Mucosa of rectum (tissue), 2 donors: ENCODE data around the gene TICRR.

Source experiments
- H3K27ac ChIP-seq, 2 donors: one replicate each; pipeline ENCODE4 v1.7.0; 2013; ENCODE audit warnings: inconsistent platforms in 2 of 2, low read depth in 2 of 2, low read length in 2 of 2
- H3K27me3 ChIP-seq, 2 donors: one replicate each; pipeline ENCODE4 v1.7.0; 2013; ENCODE audit warnings: low read length in 2 of 2; ENCODE audit not compliant: control insufficient read depth in 2 of 2, insufficient read depth in 2 of 2
- H3K36me3 ChIP-seq, 2 donors: one replicate each; pipeline ENCODE4 v1.7.0; 2013; ENCODE audit warnings: low read length in 2 of 2; ENCODE audit not compliant: control insufficient read depth in 2 of 2, insufficient read depth in 2 of 2
- H3K4me1 ChIP-seq, 2 donors: one replicate each; pipeline ENCODE4 v1.7.0; 2013; ENCODE audit warnings: low read length in 2 of 2, mild to moderate bottlenecking in 1 of 2; ENCODE audit not compliant: control insufficient read depth in 2 of 2, insufficient read depth in 2 of 2
- H3K4me3 ChIP-seq, 2 donors: one replicate each; pipeline ENCODE4 v1.7.0; 2013; ENCODE audit warnings: low read length in 2 of 2
- H3K9ac ChIP-seq, 2 donors: one replicate each; pipeline ENCODE4 v1.7.0; 2013; ENCODE audit warnings: low read length in 2 of 2, low read depth in 1 of 2, mild to moderate bottlenecking in 1 of 2
- H3K9me3 ChIP-seq, 2 donors: one replicate each; pipeline ENCODE4 v1.7.0; 2013; ENCODE audit warnings: low read length in 2 of 2; ENCODE audit not compliant: control insufficient read depth in 2 of 2
- donor health status: healthy.
- donor health status: Normal muscosa, but diverticular disease.

Gene TICRR

DNA sequence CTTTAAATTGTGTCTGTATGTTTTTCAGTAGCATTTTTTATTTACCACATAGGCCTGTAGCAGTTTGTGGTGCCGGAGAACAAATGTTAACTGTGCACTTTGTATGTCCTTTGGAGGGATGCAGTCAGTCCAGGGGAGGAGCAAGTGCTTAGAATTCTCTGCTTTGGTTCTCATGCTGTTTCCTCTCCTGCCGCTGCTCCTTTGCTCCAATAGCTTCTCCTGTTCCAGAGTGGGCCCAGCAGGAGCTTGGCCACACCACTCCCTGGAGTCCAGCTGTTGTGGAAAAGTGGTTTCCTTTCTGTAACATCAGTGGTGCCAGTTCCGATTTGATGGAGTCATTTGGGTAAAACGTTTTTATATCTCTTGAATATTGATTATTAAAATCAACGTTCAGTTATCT lies 16.6 kb downstream of the TICRR start:
- Histone ChIP-seq H3K9ac (no peak overlapping the region), H3K27ac (no peak overlapping the region), H3K36me3 (no peaks in the 10 kb centered on the region), H3K4me1 (peaks cover 0 to 3% of the 10 kb centered on the region in 2 donors), H3K4me3 (no peak overlapping the region), H3K27me3 (no peaks in the 10 kb centered on the region), H3K9me3 (no peaks in the 10 kb centered on the region)

GRCh38 chr15:89593018-89593417 lies 17.7 kb downstream of the TICRR start:
- no peaks in the 10 kb centered on the region for H3K36me3 ChIP-seq
- H3K4me3 ChIP-seq, result no peak overlapping the region
- no peak overlapping the region for H3K9ac ChIP-seq
- no peaks in the 10 kb centered on the region for H3K9me3 ChIP-seq
- H3K27ac ChIP-seq, result no peak overlapping the region
- H3K27me3 ChIP-seq, result no peaks in the 10 kb centered on the region
- H3K4me1 ChIP-seq, result peaks cover 0 to 3% of the 10 kb centered on the region in 2 donors

DNA sequence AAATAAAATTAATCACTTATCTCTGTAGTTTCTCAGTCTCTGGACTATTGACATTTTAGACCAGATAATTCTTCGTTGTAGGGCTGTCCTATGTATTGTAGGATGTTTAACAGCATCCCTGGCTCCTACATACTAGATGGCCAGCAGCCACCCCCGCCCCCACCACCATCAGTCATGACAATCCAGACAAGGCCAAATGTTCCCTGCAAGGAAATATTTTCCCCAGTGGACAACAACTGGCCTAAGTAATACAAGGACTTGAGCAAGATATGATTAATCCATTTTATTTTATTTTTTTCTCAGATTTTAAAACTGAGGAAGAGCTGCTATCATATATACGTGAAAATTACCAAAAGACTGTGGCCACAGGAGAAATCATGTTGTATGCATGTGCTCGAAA lies 23.8 kb downstream of the TICRR start:
- Histone ChIP-seq H3K4me3 (no peak overlapping the region), H3K27ac (no peak overlapping the region), H3K4me1 (peaks cover 0 to 3% of the 10 kb centered on the region in 2 donors), H3K9ac (no peak overlapping the region), H3K27me3 (no peaks in the 10 kb centered on the region), H3K9me3 (no peaks in the 10 kb centered on the region), H3K36me3 (peaks cover 0 to 6% of the 10 kb centered on the region in 2 donors)

DNA sequence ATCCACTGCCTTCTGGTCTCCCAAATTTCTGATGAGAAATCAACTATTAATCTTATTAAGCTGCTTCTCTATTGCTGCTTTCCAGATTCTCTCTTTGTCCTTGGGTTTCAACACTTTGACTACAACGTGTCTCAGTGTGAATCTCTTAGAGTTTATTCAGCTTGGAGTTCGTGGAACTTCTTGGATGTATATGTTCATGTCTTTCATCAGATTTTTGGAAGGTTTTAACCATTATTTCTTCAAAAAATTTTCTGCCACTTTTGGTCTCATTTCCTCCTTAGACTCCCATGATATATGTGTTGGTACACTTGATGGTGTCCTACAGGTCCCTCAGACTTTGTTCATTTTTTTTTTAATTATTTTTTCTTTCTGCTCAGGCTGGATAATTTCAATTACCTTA lies 36.0 kb downstream of the TICRR start:
- Histone ChIP-seq H3K36me3 (peaks cover 0 to 2% of the 10 kb centered on the region in 2 donors), H3K4me3 (no peak overlapping the region), H3K9me3 (peaks cover 0 to 6% of the 10 kb centered on the region in 2 donors), H3K27me3 (no peaks in the 10 kb centered on the region), H3K27ac (no peak overlapping the region), H3K9ac (no peak overlapping the region), H3K4me1 (no peaks in the 10 kb centered on the region)

DNA sequence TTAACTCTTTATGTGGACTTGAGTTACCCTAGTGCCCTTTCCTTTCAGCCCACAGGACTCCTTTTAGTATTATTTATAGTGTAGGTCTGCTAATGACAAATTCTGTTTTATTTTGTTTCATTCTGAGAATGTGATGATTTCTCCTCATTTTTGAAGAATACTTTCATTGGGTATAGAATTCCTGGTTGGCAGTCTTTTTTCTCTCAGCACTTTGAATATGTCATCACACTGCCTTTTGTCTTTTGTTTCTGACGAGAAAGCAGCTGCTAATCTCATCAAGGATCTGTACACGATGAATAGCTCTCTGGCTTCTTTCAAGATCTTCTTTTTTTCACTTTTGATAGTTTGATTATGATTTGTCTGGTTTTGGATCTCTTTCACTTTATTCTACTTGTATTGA lies 37.8 kb downstream of the TICRR start:
- H3K36me3 ChIP-seq, result peaks cover 0 to 2% of the 10 kb centered on the region in 2 donors
- H3K9ac ChIP-seq, result no peak overlapping the region
- H3K9me3 ChIP-seq, result peaks cover 0 to 6% of the 10 kb centered on the region in 2 donors
- H3K4me1 ChIP-seq, result no peaks in the 10 kb centered on the region
- no peaks in the 10 kb centered on the region for H3K27me3 ChIP-seq
- H3K4me3 ChIP-seq, result no peak overlapping the region
- H3K27ac ChIP-seq, result no peak overlapping the region

DNA sequence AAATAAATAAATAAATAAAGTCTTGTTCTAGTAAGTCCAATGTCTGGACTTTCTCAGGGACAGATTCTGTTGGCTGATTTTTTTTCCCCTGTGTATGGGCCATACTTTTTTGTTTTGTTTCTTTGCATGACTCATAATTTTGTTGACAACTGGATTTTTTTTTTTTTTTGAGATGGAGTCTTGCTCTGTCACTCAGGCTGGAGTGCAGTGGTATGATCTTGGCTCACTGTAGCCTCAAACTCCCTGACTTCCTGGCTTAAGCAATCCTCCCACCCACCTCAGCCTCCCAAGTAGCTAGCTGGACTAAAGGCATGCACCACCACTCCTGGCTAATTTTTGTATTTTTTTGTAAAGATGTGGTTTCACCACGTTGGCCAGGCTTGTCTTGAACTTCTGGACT lies 38.9 kb downstream of the TICRR start:
- H3K9ac ChIP-seq, result no peak overlapping the region
- H3K9me3 ChIP-seq, result peaks cover 0 to 6% of the 10 kb centered on the region in 2 donors
- no peak overlapping the region for H3K27ac ChIP-seq
- H3K4me3 ChIP-seq, result no peak overlapping the region
- H3K4me1 ChIP-seq, result no peaks in the 10 kb centered on the region
- peaks cover 0 to 2% of the 10 kb centered on the region in 2 donors for H3K36me3 ChIP-seq
- no peaks in the 10 kb centered on the region for H3K27me3 ChIP-seq

GRCh38 chr15:89615135-89615534 lies 39.9 kb downstream of the TICRR start:
- Histone ChIP-seq H3K9me3 (peaks cover 0 to 6% of the 10 kb centered on the region in 2 donors), H3K27ac (no peak overlapping the region), H3K4me1 (no peaks in the 10 kb centered on the region), H3K4me3 (no peak overlapping the region), H3K36me3 (peaks cover 0 to 2% of the 10 kb centered on the region in 2 donors), H3K9ac (no peak overlapping the region), H3K27me3 (no peaks in the 10 kb centered on the region)

- H3K27ac ChIP-seq, result no peak overlapping the region
- H3K4me1 ChIP-seq, result no peaks in the 10 kb centered on the region
- peaks cover 0 to 2% of the 10 kb centered on the region in 2 donors for H3K36me3 ChIP-seq
These were observed 41.0 kb downstream of the TICRR start for GRCh38 chr15:89616228-89616627.

GRCh38 chr15:89621547-89621946 lies 46.3 kb downstream of the TICRR start:
- no peak overlapping the region for H3K9ac ChIP-seq
- no peaks in the 10 kb centered on the region for H3K4me1 ChIP-seq
- H3K9me3 ChIP-seq, result no peaks in the 10 kb centered on the region
- H3K36me3 ChIP-seq, result peaks cover 0 to 10% of the 10 kb centered on the region in 2 donors
- H3K4me3 ChIP-seq, result no peak overlapping the region
- no peak overlapping the region for H3K27ac ChIP-seq
- no peaks in the 10 kb centered on the region for H3K27me3 ChIP-seq

More at GRCh38 chr15:89616228-89616627, 41.0 kb downstream of the TICRR start:
- Histone ChIP-seq H3K9ac (no peak overlapping the region), H3K4me3 (no peak overlapping the region), H3K27me3 (no peaks in the 10 kb centered on the region), H3K9me3 (peaks cover 0 to 6% of the 10 kb centered on the region in 2 donors)

GRCh38 chr15:89623165-89623564 lies 47.9 kb downstream of the TICRR start:
- no peak overlapping the region for H3K27ac ChIP-seq
- H3K36me3 ChIP-seq, result peaks cover 0 to 18% of the 10 kb centered on the region in 2 donors
- no peaks in the 10 kb centered on the region for H3K4me1 ChIP-seq
- H3K9ac ChIP-seq, result no peak overlapping the region
- H3K9me3 ChIP-seq, result no peaks in the 10 kb centered on the region
- H3K27me3 ChIP-seq, result no peaks in the 10 kb centered on the region
- no peak overlapping the region for H3K4me3 ChIP-seq

DNA sequence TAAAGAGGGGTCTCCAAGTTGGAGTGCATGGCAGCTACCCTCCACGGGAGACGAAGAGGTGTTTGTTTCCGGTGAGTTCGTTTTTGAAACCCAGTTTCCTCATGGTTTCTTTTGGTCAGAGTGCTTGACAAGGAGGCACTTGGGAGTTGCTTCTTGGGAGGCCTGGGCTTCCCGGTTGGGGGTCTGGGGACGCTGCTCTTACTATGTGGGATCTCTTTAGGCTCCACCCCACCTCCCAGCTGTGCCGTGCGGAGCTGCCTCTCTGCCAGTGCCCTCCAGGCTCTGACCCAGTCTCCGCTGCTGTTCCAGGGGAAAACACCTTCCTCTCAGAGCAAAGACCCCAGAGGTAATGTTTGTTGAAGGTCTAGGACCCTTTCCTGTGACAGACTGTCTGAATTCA lies 50.4 kb downstream of the TICRR start:
- no peak overlapping the region for H3K9ac ChIP-seq
- no peaks in the 10 kb centered on the region for H3K9me3 ChIP-seq
- H3K27ac ChIP-seq, result no peak overlapping the region
- no peaks in the 10 kb centered on the region for H3K27me3 ChIP-seq
- no peaks in the 10 kb centered on the region for H3K4me1 ChIP-seq
- no peak overlapping the region for H3K4me3 ChIP-seq
- peaks cover 5 to 33% of the 10 kb centered on the region in 2 donors for H3K36me3 ChIP-seq
